HG03439 (cell line): ENCODE measurements around the gene PRSS38.

Source experiments
- ATAC-seq: cut with Tn5 transposase; IDR thresholded peaks from one replicate; pipeline ENCODE4 v1.9.1; 2021; ENCODE audit warnings: mild to moderate bottlenecking, moderate library complexity; ENCODE audit not compliant: unreplicated experiment

Gene PRSS38

DNA sequence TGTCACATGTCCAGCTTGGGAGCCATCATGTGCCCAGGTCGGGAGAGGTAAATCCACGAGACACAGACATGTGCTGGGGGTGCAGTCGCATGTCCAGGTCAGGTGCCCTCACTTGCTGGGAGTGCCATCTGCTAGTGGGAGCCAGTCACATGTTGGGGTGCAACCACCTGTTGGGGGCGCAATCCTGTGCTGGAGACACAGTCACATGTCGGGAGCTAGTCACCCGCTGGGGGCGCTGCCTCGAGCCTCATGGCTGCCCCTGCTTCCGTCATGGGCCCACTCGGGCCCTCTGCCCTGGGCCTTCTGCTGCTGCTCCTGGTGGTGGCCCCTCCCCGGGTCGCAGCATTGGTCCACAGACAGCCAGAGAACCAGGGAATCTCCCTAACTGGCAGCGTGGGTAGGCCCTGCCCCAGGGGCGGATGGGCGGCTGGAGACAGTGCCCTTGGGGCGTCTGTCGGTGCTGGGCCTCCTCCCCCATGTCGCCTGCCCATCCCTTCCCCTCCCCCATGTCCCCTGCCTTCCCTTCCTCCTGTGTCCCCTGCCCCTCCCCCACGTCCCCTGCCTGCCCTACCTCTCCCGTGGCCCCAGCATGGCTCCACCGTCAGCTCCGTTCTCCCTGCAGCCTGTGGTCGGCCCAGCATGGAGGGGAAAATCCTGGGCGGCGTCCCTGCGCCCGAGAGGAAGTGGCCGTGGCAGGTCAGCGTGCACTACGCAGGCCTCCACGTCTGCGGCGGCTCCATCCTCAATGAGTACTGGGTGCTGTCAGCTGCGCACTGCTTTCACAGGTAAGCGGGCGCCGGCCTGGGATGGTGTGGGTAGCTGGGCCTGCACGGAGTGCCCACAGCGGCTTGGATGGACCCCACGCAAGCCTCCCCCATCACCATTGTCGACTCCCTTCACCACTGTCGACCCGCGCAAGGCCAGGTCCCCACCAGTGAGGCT is at the start of gene PRSS38:
PRSS38 (plus strand) TSS at position 208 of the 942 bp plus-strand sequence; CDS start at position 250, 42 bp downstream.
- ATAC-seq: no peak

DNA sequence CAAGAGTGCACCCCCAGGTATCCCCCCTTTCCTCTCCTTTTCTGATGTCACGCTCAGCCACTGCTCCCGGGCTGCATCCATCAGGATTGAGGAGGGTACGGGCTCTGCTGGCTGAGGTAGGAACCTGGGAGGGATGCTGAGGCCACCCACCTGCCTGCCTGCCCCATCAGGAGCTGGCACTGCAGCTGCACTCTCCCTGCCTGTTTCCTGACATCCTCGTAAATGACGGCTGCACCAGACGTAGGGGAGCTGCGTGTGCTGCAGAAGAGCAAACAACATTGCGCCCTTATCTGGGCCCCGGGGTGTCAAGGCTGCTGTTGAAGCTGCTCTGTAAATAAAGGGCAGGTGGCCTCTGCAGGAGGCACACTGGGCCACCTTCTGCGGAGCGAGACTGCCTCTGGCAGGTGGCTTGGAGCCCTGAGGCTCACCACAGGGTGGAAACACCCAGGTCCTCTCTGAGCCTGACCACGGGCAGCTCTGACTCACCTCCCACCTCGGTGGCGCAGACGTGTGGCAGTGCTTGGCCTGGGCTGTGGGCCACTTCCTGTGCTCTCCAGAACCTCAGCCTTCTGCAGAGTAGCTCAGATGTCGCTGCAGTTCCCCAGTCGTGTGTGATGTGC is 49.4 kb upstream of the PRSS38 start:
- ATAC-seq: no peak

DNA sequence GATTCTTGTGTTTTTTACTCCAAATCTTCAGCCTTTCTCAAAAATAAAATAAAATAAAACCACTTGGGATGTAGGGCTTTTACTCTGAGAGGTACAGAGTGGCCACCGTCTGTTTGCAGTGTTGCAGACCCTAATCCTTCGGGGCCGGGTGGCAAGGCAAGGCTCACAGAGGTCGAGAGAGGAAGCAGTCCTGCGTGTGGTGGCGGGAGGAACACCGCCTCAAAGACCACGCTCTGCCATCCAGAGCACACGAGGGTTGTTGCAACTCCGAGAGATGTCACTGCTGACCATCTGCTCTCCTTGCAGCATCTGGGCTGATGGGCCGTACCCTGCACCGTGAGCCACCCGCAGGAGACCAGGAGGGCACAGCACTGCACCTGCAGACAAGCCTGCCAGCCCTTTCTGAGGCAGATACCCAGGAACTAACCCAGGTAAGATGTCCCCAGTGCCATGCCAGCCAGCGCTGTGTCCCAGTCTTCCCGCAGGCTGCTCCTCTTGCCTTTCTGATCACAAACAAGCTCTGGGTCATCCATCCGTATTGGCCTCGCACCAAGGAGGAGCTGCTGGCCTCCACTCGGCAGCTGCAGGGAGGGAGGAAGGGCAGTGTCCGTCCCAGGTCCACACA is 48.7 kb upstream of the PRSS38 start:
- no peak for ATAC-seq

DNA sequence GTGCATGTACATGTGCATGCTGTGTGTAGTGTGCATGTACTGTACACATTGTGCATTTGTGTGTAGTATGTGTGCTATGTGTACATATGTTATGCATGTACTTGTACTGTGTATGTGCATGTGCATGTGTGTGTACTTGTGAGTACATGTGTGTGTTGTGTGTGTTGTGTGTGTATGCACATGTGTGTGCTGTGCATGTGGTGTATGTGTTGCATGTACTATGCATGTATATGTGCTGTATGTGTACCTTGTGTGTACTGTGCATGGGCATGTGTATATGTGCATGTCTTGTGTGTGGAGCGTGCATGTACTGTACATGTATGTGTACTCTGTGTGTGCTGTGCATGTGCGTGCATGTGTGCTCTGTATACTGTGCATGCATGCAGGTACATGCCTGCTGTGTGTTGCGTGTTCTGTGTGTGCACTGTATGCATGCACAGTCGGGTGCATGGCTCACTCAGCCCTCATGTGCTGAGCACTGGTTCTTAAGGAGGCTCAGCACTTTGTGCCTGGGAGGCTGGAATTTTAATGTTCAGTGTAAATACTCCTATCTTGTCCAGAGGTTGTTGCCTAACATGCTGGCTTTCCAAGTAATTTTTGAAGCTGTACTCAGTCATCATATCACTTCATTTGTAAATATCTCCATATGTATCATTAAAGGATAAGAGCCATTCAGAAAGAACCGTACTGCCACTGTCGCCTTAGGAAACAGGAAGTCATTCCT is 47.9 kb upstream of the PRSS38 start:
- no peak for ATAC-seq

DNA sequence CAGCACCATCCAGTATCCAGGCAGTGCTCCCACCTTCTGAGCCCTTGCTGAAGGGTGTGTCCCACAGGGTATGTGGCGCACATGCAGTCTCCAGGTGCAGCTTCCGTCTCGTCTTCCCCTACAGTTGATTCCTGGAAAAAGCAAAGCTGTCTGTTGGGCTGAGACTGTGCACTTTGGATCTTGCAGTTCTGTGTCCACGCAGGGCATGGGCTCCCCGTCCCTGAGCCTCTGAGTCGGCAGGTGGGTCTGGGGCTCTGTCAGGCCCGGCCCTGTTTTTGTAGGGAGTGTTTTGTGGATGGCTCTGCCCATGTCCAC is 47.4 kb upstream of the PRSS38 start:
- ATAC-seq: no peak

DNA sequence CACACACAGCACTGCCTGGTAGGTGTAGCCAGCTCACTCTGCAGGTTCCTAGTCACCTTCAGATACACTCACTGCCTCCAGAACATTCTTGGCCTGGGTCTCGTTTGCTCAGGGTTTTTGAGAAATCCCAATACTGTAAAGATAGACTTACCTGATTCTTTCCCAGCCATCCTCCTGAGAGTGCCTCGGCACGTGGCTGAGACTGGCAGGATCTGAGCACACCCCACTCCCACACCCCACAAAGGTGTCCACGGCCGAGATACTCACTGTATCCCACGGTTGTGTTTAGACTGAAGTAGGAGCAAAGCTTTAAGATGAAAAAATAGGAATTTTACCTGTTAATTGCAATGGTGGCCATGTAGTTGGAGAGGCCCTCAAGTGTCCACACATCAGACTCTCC is 46.8 kb upstream of the PRSS38 start:
- ATAC-seq: no peak

DNA sequence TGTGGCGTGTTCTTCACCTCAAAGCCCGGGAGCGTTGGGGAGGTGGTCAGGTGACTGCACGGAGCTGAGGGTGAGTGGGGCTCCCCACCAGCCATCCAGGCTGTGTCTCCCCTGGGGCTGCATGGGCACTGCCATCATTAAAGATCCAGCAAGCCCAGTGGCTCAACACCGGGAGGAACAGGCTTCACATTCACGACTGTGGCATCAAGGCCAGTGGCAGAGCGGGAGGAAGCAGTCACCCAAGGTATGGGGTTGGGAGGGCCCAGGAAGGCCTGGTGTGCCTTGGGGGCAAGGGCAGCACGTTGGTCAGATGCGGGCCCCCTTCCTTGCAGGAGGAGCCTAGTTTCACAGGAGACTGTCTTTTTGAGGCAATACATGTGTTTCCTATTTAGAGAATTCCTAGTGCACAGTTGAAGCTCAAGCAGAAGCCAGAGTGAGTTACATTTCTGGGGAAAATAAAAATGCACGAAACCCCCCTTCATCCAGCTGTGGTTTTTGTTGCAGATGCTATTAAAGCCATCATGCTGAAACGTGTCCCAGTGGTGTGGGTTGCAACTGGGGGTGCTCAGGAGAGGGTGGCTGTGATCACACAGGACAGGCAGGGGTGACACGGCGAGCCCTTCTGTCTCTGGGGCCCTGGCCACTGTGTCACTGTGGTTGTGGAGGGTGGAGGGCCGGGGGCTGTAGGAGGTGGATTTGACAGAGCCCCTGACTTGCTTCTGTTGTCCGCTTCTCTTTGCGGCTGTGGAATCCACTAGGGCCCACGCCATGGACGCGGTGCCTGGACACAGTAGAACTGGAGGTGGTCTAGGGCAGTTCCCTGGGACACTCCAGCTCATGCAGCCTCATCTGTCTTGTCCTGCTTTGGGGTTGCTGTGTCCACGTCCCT is 46.2 kb upstream of the PRSS38 start:
- ATAC-seq: no peak

DNA sequence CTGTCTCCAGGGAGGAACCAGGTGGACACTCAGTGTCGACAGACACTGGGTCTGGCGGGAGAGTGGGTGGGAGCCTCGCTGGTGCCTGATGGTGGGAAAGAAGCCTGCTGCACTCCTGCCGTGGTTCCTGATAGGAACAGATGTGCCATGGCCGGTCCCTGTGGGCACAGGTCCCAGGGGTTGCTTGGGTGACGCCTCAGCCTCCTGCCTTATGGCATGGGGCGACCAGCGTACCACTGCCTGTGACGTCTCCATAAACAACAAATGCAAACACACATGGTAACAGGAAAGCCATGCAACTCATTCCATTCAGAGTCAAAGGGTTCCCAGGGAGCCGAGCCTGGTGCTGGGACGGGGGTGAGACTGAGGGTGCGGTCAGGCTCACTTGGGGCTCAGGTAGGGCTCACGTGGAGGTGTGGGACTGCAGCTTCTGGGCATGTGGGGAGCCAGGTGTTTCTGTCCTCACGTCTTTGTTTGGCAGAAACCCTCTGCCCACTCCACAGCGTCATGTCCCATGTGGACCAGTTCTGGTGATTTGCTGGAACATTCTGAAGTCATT is 45.5 kb upstream of the PRSS38 start:
- ATAC-seq: no peak

DNA sequence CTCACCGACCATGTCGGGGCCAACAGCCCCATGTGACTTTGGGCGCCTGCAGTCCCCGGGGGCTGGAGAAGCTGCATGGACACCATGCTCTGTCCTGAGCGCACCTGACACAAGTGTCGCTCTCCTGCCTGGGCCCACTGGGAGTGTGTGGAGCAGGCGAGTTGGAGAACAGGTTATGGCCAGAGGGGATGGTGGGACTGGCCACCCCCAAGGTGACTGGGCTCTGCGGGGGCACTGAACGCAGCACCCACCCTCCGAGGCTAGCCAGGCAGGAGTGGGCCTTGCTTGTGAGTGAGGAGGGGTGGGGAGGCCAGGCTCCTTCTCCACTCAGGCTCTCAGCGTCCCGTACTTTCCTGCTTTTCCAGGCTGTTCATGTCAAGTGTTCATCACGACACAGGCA is 44.7 kb upstream of the PRSS38 start:
- ATAC-seq: no peak

DNA sequence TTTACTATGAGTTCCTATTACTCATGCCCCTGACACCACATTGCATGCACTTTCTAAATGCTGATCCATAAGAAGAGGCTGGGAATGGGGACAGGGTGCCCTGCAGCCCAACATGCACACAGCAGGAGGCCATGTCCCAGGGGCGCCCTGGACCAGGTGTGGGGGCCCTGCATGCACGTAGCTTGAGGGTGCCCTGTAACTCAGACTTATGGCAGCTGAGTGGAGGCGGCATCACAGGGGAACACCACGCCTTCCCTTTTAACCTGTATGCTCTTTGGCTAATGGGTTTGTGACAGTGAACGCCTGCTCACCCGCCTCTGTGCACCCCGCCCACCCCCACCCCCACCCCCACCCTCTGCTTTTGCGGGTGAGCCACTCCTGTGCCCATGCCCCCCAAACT is 44.1 kb upstream of the PRSS38 start:
- no peak for ATAC-seq

DNA sequence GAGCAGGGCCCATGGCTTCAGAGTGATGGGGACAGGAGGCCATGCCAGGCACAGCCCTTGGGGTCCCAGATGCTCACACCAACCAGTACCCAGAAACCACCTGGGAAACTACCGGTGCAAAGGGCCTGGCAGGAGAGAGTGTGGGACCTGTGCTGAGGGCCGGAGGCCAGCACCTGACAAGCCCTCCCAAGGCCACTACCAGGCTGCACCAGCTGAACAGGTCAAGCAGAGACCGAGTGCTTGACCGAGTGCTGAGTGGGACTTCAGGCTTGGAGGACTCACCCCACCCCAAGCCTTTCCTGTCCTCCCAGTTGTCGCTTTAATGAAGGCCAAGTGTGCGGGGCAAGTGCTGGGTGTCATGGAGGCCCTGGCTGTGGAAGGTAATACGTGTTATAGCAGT is 43.7 kb upstream of the PRSS38 start:
- no peak for ATAC-seq

DNA sequence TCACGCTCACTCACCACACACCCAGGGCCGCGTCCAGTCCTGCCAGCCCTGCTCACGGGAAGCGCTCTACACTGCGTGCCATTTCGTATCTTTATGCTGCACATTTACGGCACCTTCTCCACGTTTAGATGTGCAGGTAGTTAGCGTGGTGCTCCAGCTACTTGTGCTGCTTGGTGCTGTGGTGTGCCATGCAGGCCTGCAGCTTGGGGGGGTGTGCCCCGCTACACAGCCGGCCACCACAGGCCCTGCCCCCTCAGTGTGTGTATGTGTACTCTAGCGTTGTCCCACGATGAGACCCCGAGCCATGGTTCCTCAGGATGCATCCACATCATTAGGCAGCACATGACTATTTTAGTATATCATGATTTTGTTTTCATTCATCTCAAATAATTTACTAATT is 41.9 kb upstream of the PRSS38 start:
- ATAC-seq: no peak

DNA sequence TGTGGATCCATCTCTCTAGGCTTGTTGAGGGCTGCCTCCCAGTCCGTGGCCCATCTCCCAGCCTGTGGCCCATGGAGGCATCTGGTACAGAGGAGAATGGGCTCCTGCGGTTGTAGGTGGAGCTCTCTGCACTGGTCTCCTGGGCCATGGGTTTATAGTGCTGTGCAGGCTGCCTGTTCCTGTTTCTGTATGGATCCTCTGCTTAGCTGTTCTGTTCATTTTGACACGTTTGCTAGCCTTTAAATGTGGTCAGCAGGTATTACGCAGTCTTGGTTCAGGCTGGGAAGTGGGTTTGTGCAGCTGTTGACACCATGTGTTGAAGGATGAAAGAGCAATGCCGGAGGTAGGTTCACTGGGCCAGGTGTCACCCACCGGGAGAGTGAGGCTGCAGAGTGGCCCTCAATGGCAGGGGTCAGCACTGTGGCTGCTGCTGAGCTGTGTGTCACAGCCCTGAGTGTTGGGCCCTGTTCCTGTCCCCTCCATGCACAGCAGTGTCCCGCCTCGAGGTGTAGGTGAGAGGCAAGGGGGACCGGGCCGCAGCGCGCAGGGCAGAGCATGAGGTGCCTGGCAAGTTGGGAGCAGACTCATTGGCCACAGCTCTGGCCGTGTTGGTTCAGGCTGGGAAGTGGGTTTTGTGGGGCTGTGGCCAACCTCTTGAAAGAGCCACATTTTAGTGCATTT is 41.3 kb upstream of the PRSS38 start:
- ATAC-seq: no peak

DNA sequence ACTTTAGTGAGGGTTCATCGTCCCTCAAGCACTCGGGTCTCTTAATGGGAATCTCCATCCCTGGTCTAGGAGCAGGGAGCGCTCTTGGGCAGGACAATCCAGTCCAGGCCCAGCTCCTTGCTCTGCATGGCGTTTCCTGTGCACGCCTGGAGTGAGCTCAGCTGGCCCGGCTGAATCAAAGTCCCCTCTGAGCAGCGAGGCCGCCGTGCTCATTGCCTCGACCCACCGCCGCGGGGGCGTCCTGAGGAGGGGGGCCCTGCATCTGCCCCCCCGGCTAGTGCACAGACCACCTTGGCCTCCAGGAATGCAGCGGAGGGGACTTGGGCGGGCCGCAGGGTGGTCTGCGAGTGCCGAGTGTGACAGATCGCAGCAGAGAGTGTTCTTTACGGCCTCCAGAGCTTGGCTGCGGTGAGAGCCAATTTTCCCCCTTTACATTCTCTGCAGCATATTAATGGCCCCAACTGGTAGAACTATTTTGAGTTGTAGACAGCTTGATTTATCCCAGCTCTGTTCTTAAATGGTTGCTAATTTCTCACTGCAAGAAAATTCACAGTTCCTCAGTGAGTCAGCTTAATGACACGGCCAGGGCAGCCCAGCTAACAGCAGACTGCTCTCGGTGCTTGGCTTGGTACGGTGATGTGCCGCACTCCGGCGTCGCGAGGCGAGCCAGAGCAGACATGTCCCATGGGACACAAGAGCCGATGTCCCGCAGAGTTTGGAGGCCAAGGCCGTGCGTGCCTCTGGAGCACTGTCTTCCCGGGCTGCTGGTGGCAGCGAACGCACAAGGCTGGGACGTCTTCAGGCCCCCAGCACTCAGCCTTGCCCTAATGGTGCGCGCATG is 40.4 kb upstream of the PRSS38 start:
- ATAC-seq: no peak

DNA sequence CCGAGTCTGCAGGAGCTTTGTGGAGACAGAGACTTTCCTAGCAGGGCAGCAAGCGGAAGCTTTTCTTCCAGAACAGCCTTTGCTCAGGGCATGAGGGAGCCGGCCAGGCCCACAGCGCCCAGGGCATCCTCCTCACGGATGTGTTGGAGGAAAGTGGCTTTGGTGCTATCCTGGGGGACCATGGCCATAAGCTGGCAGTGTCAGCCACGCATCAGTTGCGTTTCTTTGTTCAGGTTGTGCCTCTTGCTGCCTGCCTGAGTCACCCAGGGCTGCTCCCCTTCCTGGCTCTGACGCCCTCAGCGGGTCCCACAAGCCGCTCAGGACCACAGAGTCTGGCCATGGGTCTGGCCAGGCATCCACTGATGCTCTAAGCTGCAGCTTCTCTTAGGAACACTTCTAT is 39.6 kb upstream of the PRSS38 start:
- no peak for ATAC-seq

DNA sequence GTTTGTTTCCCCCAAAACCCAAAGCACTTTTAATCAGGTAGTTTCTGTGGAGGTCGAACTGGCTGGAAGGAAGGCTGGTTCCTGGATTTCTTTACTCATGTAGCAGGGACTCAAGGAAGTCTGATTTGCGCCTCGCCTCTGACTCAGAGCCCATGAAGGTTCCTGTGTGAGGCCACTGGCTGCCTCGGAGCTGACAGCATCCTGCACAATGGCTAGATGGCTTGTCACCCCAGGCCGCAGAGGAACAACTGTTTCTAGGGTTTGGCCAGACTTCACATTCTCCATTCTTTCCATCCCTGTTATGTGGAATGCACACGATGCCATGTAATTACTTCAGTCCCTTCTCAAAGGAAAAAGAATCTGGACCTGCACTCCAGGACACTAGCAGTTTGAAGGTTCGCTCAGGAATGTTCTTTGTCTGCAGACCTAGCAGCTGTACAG is 39.1 kb upstream of the PRSS38 start:
- ATAC-seq: no peak

DNA sequence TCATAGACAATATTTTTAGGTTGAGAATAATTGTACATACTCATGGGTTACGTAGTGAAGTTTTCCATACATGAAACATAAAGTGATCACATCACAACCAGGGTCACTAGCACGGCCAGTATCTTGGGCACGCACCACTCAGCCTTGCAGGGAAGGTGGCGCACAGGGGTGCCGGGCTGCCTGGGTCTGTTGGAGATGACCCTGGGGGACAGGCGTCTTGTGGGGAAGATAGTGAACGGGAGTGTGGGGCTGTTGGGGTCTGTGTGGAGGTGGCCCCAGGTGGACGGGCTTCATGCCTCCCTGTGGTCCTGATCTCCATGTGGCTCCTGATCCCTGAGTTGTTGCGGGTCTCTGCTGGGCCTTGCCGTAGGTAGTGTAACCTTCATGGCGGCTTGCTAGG is 38.3 kb upstream of the PRSS38 start:
- no peak for ATAC-seq

DNA sequence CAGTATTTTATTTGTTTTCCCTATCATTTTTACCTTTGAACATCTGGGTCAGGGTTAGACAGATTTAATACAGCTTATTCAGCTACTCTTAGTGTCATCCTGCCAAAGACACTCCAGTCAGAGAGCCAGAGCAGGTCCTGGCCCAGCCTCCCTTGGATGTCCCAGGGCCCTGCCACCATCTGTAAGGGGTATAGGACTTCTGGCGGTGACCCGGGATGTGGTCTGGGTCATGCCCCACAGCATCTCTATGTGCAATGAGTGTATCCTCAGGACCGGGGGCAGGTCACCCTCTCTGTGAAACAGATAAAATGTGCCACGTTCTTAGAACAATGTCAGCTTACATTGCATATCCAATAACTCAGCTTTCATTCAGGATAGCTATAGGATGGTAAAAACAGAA is 37.8 kb upstream of the PRSS38 start:
- no peak for ATAC-seq
